ENCODE results near the gene EMCN.
"Not testable (repeated sequence)": the region's sequence is repeated elsewhere in the genome, so short reads cannot be mapped to it uniquely, and the experiment has no call there.

EMCN gene

GRCh38 chr4:100380401-100380800 lies 137.4 kb downstream of the EMCN start:
- H3K9me3 Mint-ChIP-seq; H3K4me1 Mint-ChIP-seq; H3K27ac Mint-ChIP-seq; H3K27me3 Mint-ChIP-seq; H3K36me3 Mint-ChIP-seq (ENCODE audit: low read depth); ATAC-seq; H3K4me3 Mint-ChIP-seq; DNase-seq: not testable (repeated sequence)

GRCh38 chr4:100379583-100380105 lies 138.2 kb downstream of the EMCN start:
- no peak for DNase-seq
- Mint-ChIP-seq H3K4me1 (no peaks in the 10 kb centered on the region), H3K4me3 (no peak overlapping the region), H3K9me3 (peaks cover 8% of the 10 kb centered on the region), H3K27me3 (peaks cover 8% of the 10 kb centered on the region), H3K27ac (no peak overlapping the region), H3K36me3 (ENCODE audit: low read depth) (no peaks in the 10 kb centered on the region)
- no peak for ATAC-seq

- DNase-seq: no peak
Measured at GRCh38 chr4:100372432-100372831, 145.4 kb downstream of the EMCN start.

GRCh38 chr4:100369871-100370270 lies 148.0 kb downstream of the EMCN start:
- no peak for DNase-seq
- ATAC-seq: no peak
- H3K9me3 Mint-ChIP-seq: peaks cover 4% of the 10 kb centered on the region
- H3K36me3 Mint-ChIP-seq (ENCODE audit: low read depth): no peaks in the 10 kb centered on the region
- H3K4me3 Mint-ChIP-seq: no peak overlapping the region
- no peak overlapping the region for H3K27ac Mint-ChIP-seq
- no peaks in the 10 kb centered on the region for H3K4me1 Mint-ChIP-seq
- H3K27me3 Mint-ChIP-seq: peaks cover 7% of the 10 kb centered on the region

More at GRCh38 chr4:100372432-100372831, 145.4 kb downstream of the EMCN start:
- Mint-ChIP-seq H3K9me3 (peaks cover 4% of the 10 kb centered on the region), H3K4me1 (no peaks in the 10 kb centered on the region), H3K4me3 (no peak overlapping the region), H3K27me3 (peaks cover 9% of the 10 kb centered on the region), H3K27ac (no peak overlapping the region), H3K36me3 (ENCODE audit: low read depth) (no peaks in the 10 kb centered on the region)
- ATAC-seq: no peak

- Mint-ChIP-seq H3K27ac (no peak overlapping the region), H3K9me3 (peaks cover 4% of the 10 kb centered on the region), H3K27me3 (peaks cover 7% of the 10 kb centered on the region), H3K4me1 (no peaks in the 10 kb centered on the region), H3K36me3 (ENCODE audit: low read depth) (no peaks in the 10 kb centered on the region), H3K4me3 (no peak overlapping the region)
- ATAC-seq: no peak
- DNase-seq: no peak
Measured at GRCh38 chr4:100367451-100367850, 150.4 kb downstream of the EMCN start.

- no peak for ATAC-seq
- H3K27me3 Mint-ChIP-seq: peaks cover 5% of the 10 kb centered on the region
- H3K4me1 Mint-ChIP-seq: no peaks in the 10 kb centered on the region
- H3K4me3 Mint-ChIP-seq: no peak overlapping the region
- peaks cover 4% of the 10 kb centered on the region for H3K9me3 Mint-ChIP-seq
- DNase-seq: no peak
- no peak overlapping the region for H3K27ac Mint-ChIP-seq
- H3K36me3 Mint-ChIP-seq (ENCODE audit: low read depth): no peaks in the 10 kb centered on the region
Measured at GRCh38 chr4:100366213-100366612, 151.6 kb downstream of the EMCN start.

- ATAC-seq (no peak), DNase-seq (no peak)
- Mint-ChIP-seq H3K27ac (no peak overlapping the region), H3K4me1 (no peaks in the 10 kb centered on the region), H3K4me3 (no peak overlapping the region), H3K27me3 (no peaks in the 10 kb centered on the region), H3K9me3 (peaks cover 10% of the 10 kb centered on the region), H3K36me3 (ENCODE audit: low read depth) (no peaks in the 10 kb centered on the region)
Measured at GRCh38 chr4:100362366-100362765, 155.5 kb downstream of the EMCN start.

GRCh38 chr4:100361336-100361735 lies 156.5 kb downstream of the EMCN start:
- Mint-ChIP-seq H3K4me3 (no peak overlapping the region), H3K27me3 (no peaks in the 10 kb centered on the region)

GRCh38 chr4:100360211-100360610 lies 157.6 kb downstream of the EMCN start:
- no peaks in the 10 kb centered on the region for H3K4me1 Mint-ChIP-seq
- no peak for ATAC-seq
- H3K27ac Mint-ChIP-seq: no peak overlapping the region
- H3K27me3 Mint-ChIP-seq: peaks cover 4% of the 10 kb centered on the region
- no peaks in the 10 kb centered on the region for H3K36me3 Mint-ChIP-seq (ENCODE audit: low read depth)
- DNase-seq: no peak
- H3K4me3 Mint-ChIP-seq: no peak overlapping the region
- peaks cover 17% of the 10 kb centered on the region for H3K9me3 Mint-ChIP-seq

More at GRCh38 chr4:100361336-100361735, 156.5 kb downstream of the EMCN start:
- peaks cover 17% of the 10 kb centered on the region for H3K9me3 Mint-ChIP-seq
- no peaks in the 10 kb centered on the region for H3K36me3 Mint-ChIP-seq (ENCODE audit: low read depth)
- ATAC-seq (no peak), DNase-seq (no peak)
- H3K4me1 Mint-ChIP-seq: no peaks in the 10 kb centered on the region
- no peak overlapping the region for H3K27ac Mint-ChIP-seq

- Mint-ChIP-seq H3K36me3 (ENCODE audit: low read depth) (no peaks in the 10 kb centered on the region), H3K27ac (no peak overlapping the region), H3K4me1 (no peaks in the 10 kb centered on the region), H3K27me3 (peaks cover 4% of the 10 kb centered on the region), H3K4me3 (no peak overlapping the region), H3K9me3 (peaks cover 17% of the 10 kb centered on the region)
- DNase-seq: no peak
- no peak for ATAC-seq
Measured at GRCh38 chr4:100359441-100359840, 158.4 kb downstream of the EMCN start.

GRCh38 chr4:100357542-100357941 lies 160.3 kb downstream of the EMCN start:
- DNase-seq: no peak
- ATAC-seq: no peak
- Mint-ChIP-seq H3K4me1 (no peaks in the 10 kb centered on the region), H3K27ac (no peak overlapping the region), H3K36me3 (ENCODE audit: low read depth) (no peaks in the 10 kb centered on the region), H3K27me3 (peaks cover 4% of the 10 kb centered on the region), H3K4me3 (no peak overlapping the region), H3K9me3 (peaks cover 19% of the 10 kb centered on the region)

GRCh38 chr4:100356172-100356571 lies 161.7 kb downstream of the EMCN start:
- H3K36me3 Mint-ChIP-seq (ENCODE audit: low read depth): no peaks in the 10 kb centered on the region
- ATAC-seq (no peak), DNase-seq (no peak)
- H3K9me3 Mint-ChIP-seq: peaks cover 27% of the 10 kb centered on the region
- peaks cover 4% of the 10 kb centered on the region for H3K27me3 Mint-ChIP-seq
- H3K4me1 Mint-ChIP-seq: no peaks in the 10 kb centered on the region
- H3K27ac Mint-ChIP-seq: no peak overlapping the region
- no peak overlapping the region for H3K4me3 Mint-ChIP-seq

- H3K4me1 Mint-ChIP-seq; ATAC-seq; H3K36me3 Mint-ChIP-seq (ENCODE audit: low read depth); H3K27ac Mint-ChIP-seq; DNase-seq; H3K4me3 Mint-ChIP-seq; H3K27me3 Mint-ChIP-seq: not testable (repeated sequence)
- peaks cover 17% of the 10 kb centered on the region for H3K9me3 Mint-ChIP-seq
Measured at GRCh38 chr4:100352352-100352751, 165.5 kb downstream of the EMCN start.

GRCh38 chr4:100348473-100348872 lies 169.3 kb downstream of the EMCN start:
- ATAC-seq: no peak
- Mint-ChIP-seq H3K4me3 (no peak overlapping the region), H3K36me3 (ENCODE audit: low read depth) (no peaks in the 10 kb centered on the region), H3K27ac (no peak overlapping the region), H3K4me1 (no peaks in the 10 kb centered on the region), H3K9me3 (peaks cover 10% of the 10 kb centered on the region), H3K27me3 (peaks cover 4% of the 10 kb centered on the region)
- DNase-seq: no peak

GRCh38 chr4:100347241-100347640 lies 170.6 kb downstream of the EMCN start:
- Mint-ChIP-seq H3K4me3 (no peak overlapping the region), H3K36me3 (ENCODE audit: low read depth) (no peaks in the 10 kb centered on the region), H3K27me3 (peaks cover 4% of the 10 kb centered on the region), H3K4me1 (no peaks in the 10 kb centered on the region), H3K9me3 (peaks cover 5% of the 10 kb centered on the region), H3K27ac (no peak overlapping the region)
- DNase-seq (no peak), ATAC-seq (no peak)

GRCh38 chr4:100345585-100345984 lies 172.2 kb downstream of the EMCN start:
- Mint-ChIP-seq H3K4me1 (no peaks in the 10 kb centered on the region), H3K9me3 (no peaks in the 10 kb centered on the region), H3K27me3 (peaks cover 4% of the 10 kb centered on the region), H3K4me3 (no peak overlapping the region), H3K36me3 (ENCODE audit: low read depth) (no peaks in the 10 kb centered on the region), H3K27ac (no peak overlapping the region)
- DNase-seq: no peak
- ATAC-seq: no peak
